GM23248 (cell line): ENCODE results near the gene IL4R. TPM values are rescaled to one million over a fixed set of nuclear protein-coding genes. Genes with fewer than 3 reads are reported as not detected.

Source experiments
- DNase-seq: peaks from one replicate; pipeline ENCODE4 v3.0.0-alpha.2; 2015
- H2AFZ ChIP-seq: fragments of 200-600 bp; sonication (generic); 2 replicates; pipeline ENCODE4 v1.6.1; 2016; ENCODE audit warnings: antibody characterized with exemption
- H3F3A ChIP-seq: fragments of 200-600 bp; sonication (generic); 2 replicates; pipeline ENCODE4 v1.6.1; 2016; ENCODE audit warnings: mild to moderate bottlenecking, antibody characterized with exemption, mixed run types; ENCODE audit not compliant: insufficient read depth
- H3K27ac ChIP-seq: fragments of 200-600 bp; sonication (generic); 2 replicates; pipeline ENCODE4 v1.5.1; 2016; ENCODE audit warnings: mild to moderate bottlenecking
- H3K27me3 ChIP-seq: fragments of 200-600 bp; sonication (generic); replicated peaks from 2 replicates; pipeline ENCODE4 v1.6.1; 2016; ENCODE audit warnings: mild to moderate bottlenecking; ENCODE audit not compliant: insufficient read depth
- H3K36me3 ChIP-seq: fragments of 200-600 bp; sonication (generic); 2 replicates; pipeline ENCODE4 v1.6.1; 2016; ENCODE audit warnings: low read depth, mild to moderate bottlenecking
- H3K4me1 ChIP-seq: fragments of 200-600 bp; sonication (generic); 2 replicates; pipeline ENCODE4 v1.6.1; 2016; ENCODE audit warnings: mild to moderate bottlenecking; ENCODE audit not compliant: insufficient read depth
- H3K4me2 ChIP-seq: fragments of 200-600 bp; sonication (generic); one replicate; pipeline ENCODE4 v1.6.1; 2016; ENCODE audit warnings: mild to moderate bottlenecking; ENCODE audit not compliant: unreplicated experiment
- H3K4me3 ChIP-seq: fragments of 200-600 bp; sonication (generic); 2 replicates; pipeline ENCODE4 v1.5.1; 2016; ENCODE audit warnings: mild to moderate bottlenecking
- H3K79me2 ChIP-seq: fragments of 200-600 bp; sonication (generic); 2 replicates; pipeline ENCODE4 v1.6.1; 2016; ENCODE audit warnings: mild to moderate bottlenecking; ENCODE audit not compliant: insufficient read depth
- H3K9ac ChIP-seq: fragments of 200-600 bp; sonication (generic); 2 replicates; pipeline ENCODE4 v1.6.1; 2016; ENCODE audit warnings: mild to moderate bottlenecking
- H3K9me2 ChIP-seq: fragments of 200-600 bp; sonication (generic); 2 replicates; pipeline ENCODE4 v1.6.1; 2016; ENCODE audit warnings: mixed run types, mild to moderate bottlenecking, moderate library complexity; ENCODE audit not compliant: insufficient read depth
- H3K9me3 ChIP-seq: fragments of 200-600 bp; sonication (generic); one replicate; pipeline ENCODE4 v1.6.1; 2017; ENCODE audit warnings: low read depth
- H4K20me1 ChIP-seq: fragments of 200-600 bp; sonication (generic); 2 replicates; pipeline ENCODE4 v1.6.0; 2016; ENCODE audit not compliant: insufficient read depth
- EZH2 ChIP-seq: fragments of 200-600 bp; sonication (generic); IDR thresholded peaks from 2 replicates; pipeline ENCODE4 v1.6.1; 2018; ENCODE audit warnings: antibody characterized with exemption, mild to moderate bottlenecking; ENCODE audit not compliant: insufficient read depth, poor library complexity, severe bottlenecking
- EZH2phosphoT487 ChIP-seq: fragments of 200-600 bp; sonication (generic); IDR thresholded peaks from 2 replicates; pipeline ENCODE4 v1.6.1; 2018; ENCODE audit warnings: antibody characterized with exemption, moderate library complexity, mild to moderate bottlenecking, low read depth; ENCODE audit not compliant: insufficient read depth
- WGBS, 2 experiments: methylation state at CpG; one replicate each; pipeline ENCODE4 v1.1.6; 2015 to 2017; ENCODE audit warnings: low lambda C conversion rate in 2 of 2, low coverage in 1 of 2; ENCODE audit errors: missing lambda C conversion rate in 2 of 2; 5-methylcytosine and 5-hydroxymethylcytosine counted together
- in situ Hi-C: fragments of 300-500 bp; cut with MboI; formaldehyde crosslinking; loops from 2 replicates; pipeline ENCODE4 v1.15.0; 2020
- polyA plus RNA-seq: library from polyadenylated mRNA; unstranded; fragments of >200 nt; fragmentation: Nextera tagmentation; extraction: Ambion mirVana; gene quantifications from 2 replicates; pipeline ENCODE4 v1.2.1, GENCODE V29; 2016
- total RNA-seq: library from RNA; depleted of rRNA; stranded (reverse); fragments of >200 nt; shearing (Covaris generic); gene quantifications from 2 replicates; pipeline ENCODE4 v1.2.3, GENCODE V29; 2014

IL4R gene
- total and polyA plus RNA-seq, 2 experiments from 2014 or later: 11.7 to 17.7 TPM

- Histone ChIP-seq H3F3A (peaks cover 41% of the 10 kb centered on the region), H3K36me3 (peaks cover 6% of the 10 kb centered on the region; the same call in 1 of the 2 replicates), H3K4me3 (no peak overlapping the region), H4K20me1 (no peaks in the 10 kb centered on the region), H2AFZ (no peak overlapping the region), H3K27ac (0 out of 2 replicates have a peak overlapping the region, but pooled peaks have one; percentile 12), H3K9ac (no peak overlapping the region), H3K79me2 (no peaks in the 10 kb centered on the region), H3K9me3 (no peaks in the 10 kb centered on the region), H3K9me2 (no peaks in the 10 kb centered on the region), H3K27me3 (no peaks in the 10 kb centered on the region), H3K4me2 (no peak overlapping the region), H3K4me1 (peaks cover 25% of the 10 kb centered on the region)
- TF ChIP-seq EZH2phosphoT487 (no peak), EZH2 (no peak)
- in situ Hi-C loops: loop anchor here (25.0 kb wide), 1 partner anchor 1527 kb away; no protein-coding TSS in a partner anchor
- DNase-seq: no peak
- WGBS, 2 experiments: 74 to 77% methylated on average over 6 of the region's 6 CpGs
Measured at GRCh38 chr16:27364493-27365141, 50.8 kb downstream of the IL4R start.

GRCh38 chr16:27365142-27366089, 51.6 kb downstream of the IL4R start:
- peak overlapping the region; percentile 53 for H3K27ac ChIP-seq
- DNase-seq: peak; percentile 65

GRCh38 chr16:27366687-27367460, 53.1 kb downstream of the IL4R start:
- no peak for TF ChIP-seq EZH2phosphoT487
- no peak for TF ChIP-seq EZH2
- Histone ChIP-seq H3K27ac (peak overlapping the region; percentile 81), H3K4me1 (peaks cover 29% of the 10 kb centered on the region), H3K4me3 (no peak overlapping the region), H3K9me3 (no peaks in the 10 kb centered on the region), H3K36me3 (peaks cover 4% of the 10 kb centered on the region; the same call in 1 of the 2 replicates), H3F3A (peaks cover 41% of the 10 kb centered on the region), H3K4me2 (peak overlapping the region; percentile 78), H3K79me2 (no peaks in the 10 kb centered on the region), H2AFZ (peak overlapping the region; percentile 80), H3K9me2 (no peaks in the 10 kb centered on the region), H3K27me3 (no peaks in the 10 kb centered on the region), H3K9ac (peak overlapping the region; percentile 74; the same call in 1 of the 2 replicates), H4K20me1 (no peaks in the 10 kb centered on the region)
- in situ Hi-C loops: loop anchor here (25.0 kb wide), 1 partner anchor 1530 kb away; no protein-coding TSS in a partner anchor
- 59% methylated on average over 13 to 14 of the region's 14 CpGs for WGBS, 2 experiments
- DNase-seq: peak; percentile 38

More at GRCh38 chr16:27365142-27366089, 51.6 kb downstream of the IL4R start:
- no peaks in the 10 kb centered on the region for H4K20me1 ChIP-seq
- H3K4me1 ChIP-seq: peaks cover 29% of the 10 kb centered on the region
- peaks cover 5% of the 10 kb centered on the region; the same call in 1 of the 2 replicates for H3K36me3 ChIP-seq
- no peaks in the 10 kb centered on the region for H3K79me2 ChIP-seq
- no peak overlapping the region for H3K9ac ChIP-seq
- no peak for TF ChIP-seq EZH2phosphoT487
- TF ChIP-seq EZH2: no peak
- H3K27me3 ChIP-seq: no peaks in the 10 kb centered on the region
- in situ Hi-C loops: loop anchor here (25.0 kb wide), 1 partner anchor 1528 kb away; no protein-coding TSS in a partner anchor
- WGBS, 2 experiments: 43 to 51% methylated on average over 7 of the region's 7 CpGs
- H3K4me3 ChIP-seq: no peak overlapping the region
- no peak overlapping the region for H2AFZ ChIP-seq
- H3K9me2 ChIP-seq: no peaks in the 10 kb centered on the region
- H3K4me2 ChIP-seq: no peak overlapping the region
- H3F3A ChIP-seq: peaks cover 41% of the 10 kb centered on the region
- H3K9me3 ChIP-seq: no peaks in the 10 kb centered on the region
